Measurements from ENCODE around the gene PRDM16.

- TF ChIP-seq CTCF (conservative IDR thresholded peaks at IDR 0.05; ENCODE audit: low read length): no peak
- no peak for TF ChIP-seq EZH2phosphoT487 (IDR thresholded peaks at IDR 0.05; ENCODE audit: borderline replicate concordance)
Measured at GRCh38 chr1:3229081-3229725, 160.2 kb downstream of the PRDM16 start.
